A549 (cell line): ENCODE measurements around the gene CYB5D1. TPM values are rescaled to one million over a fixed set of nuclear protein-coding genes. Genes with fewer than 3 reads are reported as not detected.

Experiments used
- ATAC-seq, 2 experiments: fragments of 200-7000 bp in 1 of 2; fragments of >200 bp in 1 of 2; cut with Nextera tagmentation in 1 of 2; cut with Tn5 transposase in 1 of 2; 3 replicates each; pipeline versions ENCODE4 v1.8.0 to v1.9.1; 2018 to 2020; ENCODE audit warnings: mild to moderate bottlenecking in 1 of 2, moderate library complexity in 1 of 2
- CTCF ChIA-PET: fragments of 300-600 bp; sonication (Branson Sonifier 250); formaldehyde crosslinking; extraction: SDS; loops from one replicate; lab custom pipeline; 2021; ENCODE audit warnings: antibody characterized with exemption, inconsistent platforms; lab: Yijun Ruan, JAX
- POLR2A ChIA-PET: fragments of 350-600 bp; formaldehyde crosslinking; extraction: SDS; loops from one replicate; lab custom pipeline; 2021; ENCODE audit warnings: antibody characterized with exemption, inconsistent platforms; lab: Yijun Ruan, JAX
- DNase-seq, 2 experiments: peaks; one replicate each; pipeline versions ENCODE4 v3.0.0 to v3.0.0-alpha.2; 2011 to 2016; ENCODE audit warnings: low read depth in 1 of 2, low spot score in 1 of 2
- FAIRE-seq: peaks from 2 replicates; lab custom pipeline; 2011; peaks lifted over from hg19 to GRCh38; lab: Jason Lieb, UNC
- H3K27ac ChIP-seq, 2 experiments: fragments of >200 bp; sonication (Bioruptor Twin); formaldehyde crosslinking; 3 replicates each; pipeline ENCODE4 v1.5.1; 2016 to 2017
- H3K4me1 ChIP-seq: fragments of >200 bp; sonication (Bioruptor Twin); formaldehyde crosslinking; 3 replicates; pipeline ENCODE4 v1.6.1; 2016
- H3K4me2 ChIP-seq: fragments of >200 bp; sonication (Bioruptor Twin); formaldehyde crosslinking; 3 replicates; pipeline ENCODE4 v1.6.1; 2016
- H3K4me3 ChIP-seq: fragments of >200 bp; sonication (Bioruptor Twin); formaldehyde crosslinking; 3 replicates; pipeline ENCODE4 v1.5.1; 2016
- H3K9me3 ChIP-seq: fragments of >200 bp; sonication (Bioruptor Twin); formaldehyde crosslinking; 3 replicates; pipeline ENCODE4 v1.6.1; 2016
- ATOH8 ChIP-seq: fragments of 250-450 bp; sonication (Bioruptor Pico); IDR thresholded peaks from 2 replicates; pipeline ENCODE4 v1.5.0; 2020; ENCODE audit warnings: low read depth, mild to moderate bottlenecking, moderate library complexity
- CBX2 ChIP-seq: fragments of 200-600 bp; sonication (generic); IDR thresholded peaks from 2 replicates; pipeline ENCODE4 v1.6.1; 2016; ENCODE audit warnings: low read depth, mild to moderate bottlenecking, borderline replicate concordance
- CEBPB ChIP-seq, 2 experiments: fragments of >200 bp in 1 of 2; sonication (Bioruptor Twin) in 1 of 2; formaldehyde crosslinking in 1 of 2; IDR thresholded peaks; 2 replicates each; pipeline ENCODE4 v1.6.1; 2012 to 2016
- CHD2 ChIP-seq: fragments of 150-350 bp; IDR thresholded peaks from 2 replicates; pipeline ENCODE4 v1.6.1; 2014; ENCODE audit warnings: low read length; ENCODE audit not compliant: partially characterized antibody
- CTCF ChIP-seq: fragments of >200 bp; sonication (Bioruptor Twin); formaldehyde crosslinking; IDR thresholded peaks from 3 replicates; pipeline ENCODE4 v1.5.1; 2016
- EHF ChIP-seq: fragments of 250-450 bp; sonication (Bioruptor Pico); IDR thresholded peaks from 2 replicates; pipeline ENCODE4 v1.5.0; 2020; ENCODE audit warnings: mild to moderate bottlenecking
- ESRRA ChIP-seq: fragments of 150-350 bp; IDR thresholded peaks from 2 replicates; pipeline ENCODE4 v1.6.1; 2014; ENCODE audit warnings: mild to moderate bottlenecking, low read length, borderline replicate concordance
- FOSL2 ChIP-seq, 2 experiments: fragments of 450-650 bp in 1 of 2; fragments of >200 bp in 1 of 2; sonication (Bioruptor Twin) in 1 of 2; formaldehyde crosslinking; IDR thresholded peaks; 2 replicates each; pipeline versions ENCODE4 v1.5.0 to v1.6.1; 2016 to 2020; ENCODE audit warnings: mild to moderate bottlenecking in 1 of 2, moderate library complexity in 1 of 2
- HEYL ChIP-seq: fragments of 250-450 bp; sonication (Bioruptor Pico); IDR thresholded peaks from 2 replicates; pipeline ENCODE4 v1.8.0; 2021; ENCODE audit warnings: mild to moderate bottlenecking, moderate library complexity
- HOXA7 ChIP-seq: fragments of 250-450 bp; sonication (Bioruptor Pico); IDR thresholded peaks from 2 replicates; pipeline ENCODE4 v1.5.0; 2020; ENCODE audit warnings: mild to moderate bottlenecking, moderate library complexity
- HOXB13 ChIP-seq: fragments of 250-450 bp; sonication (Bioruptor Pico); IDR thresholded peaks from 2 replicates; pipeline ENCODE4 v1.5.0; 2020; ENCODE audit warnings: low read depth, mild to moderate bottlenecking, moderate library complexity
- JUNB ChIP-seq: fragments of >200 bp; sonication (Bioruptor Twin); formaldehyde crosslinking; IDR thresholded peaks from 2 replicates; pipeline ENCODE4 v1.6.1; 2016
- KDM1A ChIP-seq: fragments of 200-600 bp; sonication (generic); IDR thresholded peaks from 2 replicates; pipeline ENCODE4 v1.6.1; 2016; ENCODE audit warnings: low read depth, mild to moderate bottlenecking
- KDM5A ChIP-seq: fragments of 200-600 bp; sonication (generic); IDR thresholded peaks from 2 replicates; pipeline ENCODE4 v1.6.1; 2016; ENCODE audit warnings: antibody characterized with exemption, mild to moderate bottlenecking
- MAFK ChIP-seq: fragments of 450-650 bp; IDR thresholded peaks from 2 replicates; pipeline ENCODE4 v1.6.1; 2014; ENCODE audit not compliant: partially characterized antibody
- MAX ChIP-seq: IDR thresholded peaks from 2 replicates; pipeline ENCODE4 v1.6.1; 2012
- MAZ ChIP-seq: fragments of 150-350 bp; IDR thresholded peaks from 2 replicates; pipeline ENCODE4 v1.6.1; 2014; ENCODE audit warnings: antibody characterized with exemption, low read depth, low read length, borderline replicate concordance
- NPAS2 ChIP-seq: fragments of 250-450 bp; sonication (Bioruptor Pico); IDR thresholded peaks from 2 replicates; pipeline ENCODE4 v1.8.0; 2022; ENCODE audit warnings: mild to moderate bottlenecking, moderate library complexity, borderline replicate concordance
- PHF8 ChIP-seq: fragments of 200-600 bp; sonication (generic); IDR thresholded peaks from 2 replicates; pipeline ENCODE4 v1.6.1; 2016; ENCODE audit warnings: low read depth, mild to moderate bottlenecking, antibody characterized with exemption, moderate library complexity, borderline replicate concordance
- RARB ChIP-seq: fragments of 250-450 bp; sonication (Bioruptor Pico); IDR thresholded peaks from 2 replicates; pipeline ENCODE4 v1.8.0; 2021; ENCODE audit warnings: mild to moderate bottlenecking, moderate library complexity
- RCOR1 ChIP-seq: fragments of 150-350 bp; IDR thresholded peaks from 2 replicates; pipeline ENCODE4 v1.6.1; 2014; ENCODE audit warnings: antibody characterized with exemption, low read length, low read depth
- REST ChIP-seq: fragments of 200-600 bp; sonication (generic); IDR thresholded peaks from 2 replicates; pipeline ENCODE4 v1.6.1; 2016; ENCODE audit warnings: antibody characterized with exemption, mild to moderate bottlenecking, moderate library complexity
- RFX5 ChIP-seq: fragments of 450-650 bp; IDR thresholded peaks from 2 replicates; pipeline ENCODE4 v1.7.1; 2014; ENCODE audit warnings: antibody characterized with exemption, mild to moderate bottlenecking, moderate library complexity
- RNF2 ChIP-seq: fragments of 200-600 bp; sonication (generic); IDR thresholded peaks from 2 replicates; pipeline ENCODE4 v1.6.1; 2016; ENCODE audit warnings: low read depth, mild to moderate bottlenecking, antibody characterized with exemption, moderate library complexity, borderline replicate concordance
- SREBF2 ChIP-seq: fragments of 450-650 bp; IDR thresholded peaks from 2 replicates; pipeline ENCODE4 v1.6.1; 2014; ENCODE audit warnings: mild to moderate bottlenecking, moderate library complexity
- TFCP2L1 ChIP-seq: fragments of 250-450 bp; sonication (Bioruptor Pico); IDR thresholded peaks from 2 replicates; pipeline ENCODE4 v1.5.0; 2021; ENCODE audit warnings: mild to moderate bottlenecking
- ZFP36 ChIP-seq: fragments of 450-650 bp; IDR thresholded peaks from 2 replicates; pipeline ENCODE4 v1.6.1; 2014; ENCODE audit warnings: borderline replicate concordance; ENCODE audit not compliant: partially characterized antibody
- WGBS: methylation state at CpG from one replicate; pipeline ENCODE4 v1.1.6; 2017; ENCODE audit errors: missing lambda C conversion rate; 5-methylcytosine and 5-hydroxymethylcytosine counted together
- polyA plus RNA-seq, 4 experiments: library from polyadenylated mRNA; depleted of rRNA in 3 of 4; stranded (reverse); fragments of >200 nt; fragmentation: RNase III in 1 of 4; extraction: RNeasy Plus Mini Kit Qiagen cat#74134 plus additional on column Dnase treatment in 1 of 4; gene quantifications; 2 replicates in 3 of 4; 3 replicates in 1 of 4; pipeline ENCODE4 v1.2.3, GENCODE V29; 2011 to 2017

The CYB5D1 gene
- polyA plus RNA-seq, 2 of the 4 experiments (the other 2 are of a cell fraction): 20.4 to 28.2 TPM

GRCh38 chr17:7836596-7837407, 21.0 kb upstream of the CYB5D1 start (continued):
- TF ChIP-seq CTCF: no peak
- no peak for TF ChIP-seq PHF8
- TF ChIP-seq KDM1A: no peak
- TF ChIP-seq EHF (CRISPR knock-in tag): no peak
- peak in 1 of 2 experiments; percentile 68; a peak in 1 of 4 replicates for TF ChIP-seq CEBPB (IDR thresholded peaks at IDR 0.05)
- TF ChIP-seq RNF2: no peak
- TF ChIP-seq HEYL (CRISPR knock-in tag): no peak
- peak; percentile 96 for TF ChIP-seq MAX
- peak; percentile 85 for TF ChIP-seq RARB
- peak; percentile 86 for TF ChIP-seq RFX5
- no peak for TF ChIP-seq RCOR1
- peak; percentile 62; the same call in 1 of the 2 replicates for TF ChIP-seq ESRRA
- no peak for TF ChIP-seq ATOH8
- no peak for TF ChIP-seq ZFP36
- peak; percentile 66; the same call in 1 of the 2 replicates for TF ChIP-seq NPAS2 (CRISPR knock-in tag)
- peak; percentile 99 for TF ChIP-seq MAZ
- TF ChIP-seq JUNB: peak; percentile 34; the same call in 1 of the 2 replicates
- peak; percentile 78 for TF ChIP-seq CHD2

- peak overlapping the region; percentile 60 for H3K4me3 ChIP-seq
- POLR2A ChIA-PET: interaction anchor here (0.9 to 6.7 kb wide), 2 partner anchors 8 to 20 kb away, joined by 3 to 44 read pairs; partner anchors contain the start of genes CYB5D1 and NAA38
- peak overlapping the region; percentile 96 for H3K4me2 ChIP-seq
- peak overlapping the region; percentile 82 to 89 for H3K27ac ChIP-seq
- CTCF ChIA-PET: interaction anchor here (1.5 to 25.1 kb wide), 6 partner anchors 4 to 204 kb away, joined by 3 to 677 read pairs (median 12); partner anchors contain the start of genes KDM6B, TP53 and WRAP53
- FAIRE-seq (no peak), ATAC-seq (no peak), DNase-seq (no peak)
- no peaks in the 10 kb centered on the region for H3K9me3 ChIP-seq
- H3K4me1 ChIP-seq: peaks cover 48% of the 10 kb centered on the region
- 26% methylated on average over 8 of the region's 8 CpGs for WGBS
- no peak for TF ChIP-seq FOSL2 (IDR thresholded peaks at IDR 0.05)
- TF ChIP-seq FOSL2 (CRISPR knock-in tag; IDR thresholded peaks at IDR 0.05): no peak
- TF ChIP-seq KDM5A: no peak
- TF ChIP-seq MAFK: no peak
- TF ChIP-seq SREBF2: no peak
- no peak for TF ChIP-seq RNF2
- TF ChIP-seq JUNB: no peak
- TF ChIP-seq CTCF: no peak
- no peak for TF ChIP-seq HEYL (CRISPR knock-in tag)
- no peak for TF ChIP-seq HOXB13 (CRISPR knock-in tag)
- no peak for TF ChIP-seq TFCP2L1 (CRISPR knock-in tag)
- TF ChIP-seq PHF8: no peak
- TF ChIP-seq HOXA7 (CRISPR knock-in tag): no peak
- TF ChIP-seq REST: no peak
- no peak for TF ChIP-seq RCOR1
- TF ChIP-seq CBX2: no peak
- TF ChIP-seq NPAS2 (CRISPR knock-in tag): no peak
- no peak for TF ChIP-seq ZFP36
Measured at GRCh38 chr17:7837408-7838088, 20.3 kb upstream of the CYB5D1 start.
